Skin of body (tissue), 2 donors: ENCODE results near the gene VPS9D1. TPM values are rescaled to one million over a fixed set of nuclear protein-coding genes. Genes with fewer than 3 reads are reported as not detected.
A peak's percentile ranks its signal among the peaks of the same experiment; 100 is the strongest.
"Not testable (repeated sequence)": the region's sequence is repeated elsewhere in the genome, so short reads cannot be mapped to it uniquely, and the experiment has no call there.

Experiments used
- DNase-seq: peaks from one replicate; lab custom pipeline; 2025; lab: John Stamatoyannopoulos, UW
- total RNA-seq: library from RNA; depleted of rRNA; stranded (reverse); fragments of >200 nt; gene quantifications from one replicate; pipeline ENCODE4 v1.2.3, GENCODE V29; 2014

Gene VPS9D1
- total RNA-seq, 1 donor from 2014 or later, result 3.5 TPM

DNA sequence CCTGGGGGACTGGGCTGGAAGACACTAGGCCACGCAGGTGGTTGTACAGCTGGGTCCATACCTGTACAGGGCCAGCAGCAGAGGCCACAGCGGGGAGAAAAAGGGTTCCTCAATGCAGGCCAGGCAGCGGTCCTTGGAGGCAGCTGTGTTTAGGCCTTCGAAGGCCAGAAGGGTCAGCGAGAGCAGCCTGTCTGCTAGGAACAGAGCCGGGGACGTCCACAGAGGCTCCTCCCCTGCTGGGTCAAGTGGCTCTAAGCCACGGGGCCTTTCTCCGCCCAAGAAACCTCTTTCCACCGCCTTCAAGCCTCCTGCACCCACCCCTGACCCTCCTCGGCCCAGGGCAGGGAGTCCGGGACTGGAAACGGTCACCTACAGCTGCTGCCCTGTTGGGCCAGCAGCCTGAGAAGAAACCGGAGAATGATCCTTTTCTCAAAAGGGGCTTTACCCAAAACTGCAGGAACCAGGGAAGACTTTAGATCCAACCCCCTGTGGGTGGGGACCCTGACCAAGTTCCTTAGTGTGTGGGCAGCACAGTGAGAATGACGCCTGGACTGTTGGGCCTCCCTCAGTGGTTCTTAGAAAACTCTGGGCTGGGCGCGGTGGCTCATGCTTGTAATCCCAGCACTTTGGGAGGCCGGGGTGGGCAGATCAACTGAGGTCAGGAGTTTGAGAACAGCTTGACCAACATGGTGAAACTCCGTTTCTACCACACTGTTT, 10.8 kb downstream of the VPS9D1 start:
- no peak for DNase-seq

GRCh38 chr16:89709166-89709565, 11.5 kb downstream of the VPS9D1 start:
- DNase-seq, result no peak

DNA sequence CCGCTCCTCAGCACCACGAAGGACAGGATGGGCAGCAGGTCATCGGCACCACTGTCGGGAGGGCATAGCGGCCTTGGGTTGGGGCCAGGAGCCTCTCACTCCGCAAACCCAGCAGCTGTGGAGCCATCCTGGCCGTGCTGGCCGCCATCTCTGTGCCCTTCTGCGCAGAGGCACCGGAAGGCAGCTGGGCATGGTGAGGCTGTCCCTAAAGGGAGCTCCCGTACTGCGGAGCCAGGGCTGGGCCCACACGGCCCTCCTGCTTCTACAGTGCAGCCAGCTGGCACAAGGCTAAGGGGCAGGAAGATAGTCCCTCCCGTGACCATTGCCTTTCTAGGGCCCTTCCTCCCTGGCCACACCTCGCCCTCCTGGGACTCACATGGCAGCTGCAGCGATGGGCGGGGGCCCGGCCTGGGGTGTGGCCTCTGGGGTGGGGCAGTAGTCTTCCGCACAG, 12.2 kb downstream of the VPS9D1 start:
- DNase-seq, result no peak

GRCh38 chr16:89707695-89708094, 13.0 kb downstream of the VPS9D1 start:
- no peak for DNase-seq

GRCh38 chr16:89706518-89707260, 14.0 kb downstream of the VPS9D1 start:
- no peak for DNase-seq

GRCh38 chr16:89705006-89705405, 15.7 kb downstream of the VPS9D1 start:
- no peak for DNase-seq

- no peak for DNase-seq
Observed at GRCh38 chr16:89704281-89704680, 16.4 kb downstream of the VPS9D1 start.

DNA sequence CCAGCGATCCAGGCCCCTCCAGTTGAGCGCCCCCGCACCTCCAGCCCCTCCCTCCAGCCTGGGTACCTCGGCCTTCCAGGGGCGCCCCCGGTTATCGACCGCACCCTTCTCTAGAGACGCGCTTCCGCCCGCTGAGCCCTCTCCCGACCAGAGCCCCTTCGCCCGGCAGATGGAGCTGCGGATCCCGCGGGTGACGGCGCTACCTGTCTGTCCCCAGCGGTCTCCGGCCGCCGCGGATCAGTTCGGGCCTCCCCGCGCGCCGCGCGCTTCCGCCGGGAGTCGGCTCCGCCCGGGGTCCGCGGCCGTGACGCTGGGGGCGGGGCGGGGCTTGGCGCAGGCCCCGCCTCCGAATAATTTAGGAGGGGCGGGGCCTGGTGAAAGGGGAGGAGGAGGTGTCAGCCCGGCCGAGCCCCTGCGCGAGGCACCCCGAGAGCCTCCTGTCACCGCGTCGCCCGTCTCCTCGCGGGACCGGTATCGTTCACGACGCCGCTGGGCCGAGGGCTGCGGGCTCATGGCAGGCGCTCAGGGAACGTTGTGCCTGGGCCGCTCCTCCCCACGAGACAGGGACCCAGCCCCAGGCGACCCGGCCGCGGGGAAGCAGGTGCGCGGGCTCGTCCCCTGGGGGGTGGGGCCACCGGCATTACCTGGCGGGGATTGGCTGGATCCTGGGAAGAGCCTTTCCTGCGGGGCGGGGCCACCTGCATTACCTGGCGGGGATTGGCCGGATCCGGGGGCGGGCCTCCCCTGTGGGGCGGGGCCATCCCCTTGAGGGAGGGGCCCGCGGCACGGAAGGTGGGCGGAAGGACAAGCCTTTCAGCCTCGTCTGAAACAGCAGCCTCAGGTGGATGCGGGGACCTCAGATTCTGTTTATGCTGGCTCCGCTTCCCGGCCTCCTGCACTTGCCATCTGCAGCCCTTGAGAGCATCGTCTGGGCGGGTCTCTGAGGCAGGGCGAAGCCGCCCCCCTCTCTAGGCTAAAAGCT, 19.0 kb downstream of the VPS9D1 start, which contains the start of gene SPATA2L:
Gene SPATA2L (minus strand): TSS at position 281 of the 982 bp plus-strand sequence. CDS start 473 bp downstream, outside the sequence.
- peak; percentile 59 for DNase-seq

GRCh38 chr16:89700649-89701424, 19.9 kb downstream of the VPS9D1 start:
- DNase-seq, result no peak

DNA sequence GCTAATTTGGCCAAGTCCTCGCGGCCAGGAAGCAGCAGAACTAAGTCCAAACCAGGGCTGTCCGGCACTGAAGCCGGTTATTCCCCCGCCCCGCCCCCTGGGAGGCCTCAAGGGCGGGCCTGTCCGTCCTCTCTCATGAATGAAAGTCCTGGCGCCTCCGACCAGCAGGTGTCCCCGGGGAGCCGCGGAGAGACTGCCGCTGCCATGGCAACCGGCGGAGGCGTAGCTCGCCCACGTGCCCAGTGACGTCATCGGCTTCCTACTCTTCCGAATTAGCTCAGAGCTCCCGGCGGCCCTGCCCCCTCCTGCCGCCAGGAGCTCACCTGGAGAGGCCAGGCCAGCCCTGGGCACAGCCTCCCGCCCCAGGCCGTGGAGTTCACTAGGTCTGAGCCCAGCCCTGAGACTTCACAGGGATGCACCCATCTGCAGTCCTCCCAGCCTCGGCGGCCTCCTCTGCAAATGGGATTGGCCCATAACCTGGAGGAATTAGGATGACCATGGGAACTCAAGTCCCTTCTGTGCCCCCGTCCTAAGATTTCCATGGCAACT, 20.5 kb downstream of the VPS9D1 start:
- DNase-seq, result peak; percentile 77

DNA sequence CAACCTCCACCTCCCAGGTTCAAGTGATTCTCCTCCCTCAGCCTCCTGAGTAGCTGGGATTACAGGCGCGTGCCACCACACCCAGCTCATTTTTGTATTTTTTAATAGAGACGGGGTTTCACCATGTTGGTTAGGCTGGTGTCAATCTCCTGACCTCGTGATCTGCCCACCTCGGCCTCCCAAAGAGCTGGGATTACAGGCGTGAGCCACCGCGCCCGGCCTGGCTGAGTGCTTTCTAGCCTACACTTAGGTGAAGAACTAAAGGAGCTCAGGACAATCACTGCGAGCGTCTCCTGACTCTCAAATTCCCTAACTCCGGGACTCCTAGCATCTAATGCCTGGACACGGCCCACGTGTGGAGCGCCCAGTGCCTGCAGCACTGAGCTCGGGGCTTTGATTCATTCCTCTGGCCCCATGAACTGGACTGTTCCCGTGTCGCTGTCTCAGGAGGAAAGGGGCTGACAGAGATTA, 21.0 kb downstream of the VPS9D1 start:
- DNase-seq, result not testable (repeated sequence)

GRCh38 chr16:89698717-89699116, 22.0 kb downstream of the VPS9D1 start:
- DNase-seq, result not testable (repeated sequence)

GRCh38 chr16:89697616-89698331, 22.9 kb downstream of the VPS9D1 start:
- no peak for DNase-seq

DNA sequence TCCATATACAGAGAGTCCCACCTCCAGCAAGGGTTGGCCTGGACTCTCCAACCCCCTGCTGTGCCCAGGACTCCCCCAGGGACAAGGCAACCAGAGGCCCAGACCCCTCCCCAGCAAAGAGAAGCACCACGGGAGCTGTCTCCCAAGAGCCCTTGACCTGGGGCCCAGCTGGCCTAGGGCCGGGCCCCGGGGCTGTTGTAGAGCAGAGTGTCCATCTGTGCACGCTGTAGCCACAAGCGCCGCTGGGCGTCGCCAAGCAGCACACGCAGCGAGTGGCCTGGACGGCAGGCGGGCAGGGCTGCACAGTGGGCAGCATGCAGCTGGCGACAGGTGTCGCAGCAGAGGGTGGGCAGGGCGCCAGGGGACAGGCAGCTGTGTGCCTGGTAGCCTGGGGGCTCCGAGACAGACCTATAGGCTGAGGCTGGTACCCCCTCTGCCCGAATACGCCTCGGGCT, 23.5 kb downstream of the VPS9D1 start:
- DNase-seq, result no peak

DNA sequence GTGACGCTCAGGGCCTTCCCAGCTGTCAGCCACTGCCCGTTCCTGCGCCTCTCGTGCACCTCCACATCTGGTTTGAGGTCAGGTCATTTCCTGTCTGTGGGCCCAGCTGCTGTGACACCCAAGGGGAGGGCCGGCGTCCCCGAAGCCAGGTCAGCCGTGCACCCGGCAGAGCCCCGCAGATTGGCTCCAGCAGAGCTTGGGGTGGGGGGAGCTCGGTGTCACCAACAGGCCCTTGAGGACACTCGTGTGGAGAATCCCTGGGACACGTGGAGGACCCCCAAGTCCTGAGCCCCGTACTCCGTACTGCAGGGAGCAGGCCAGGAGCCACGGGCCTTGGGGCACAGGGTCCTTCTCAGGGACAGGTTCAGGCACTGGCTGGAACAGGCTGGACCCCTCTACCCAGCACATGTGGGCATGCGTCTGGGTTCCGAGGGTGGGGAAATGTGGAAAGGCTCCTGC, 24.0 kb downstream of the VPS9D1 start:
- DNase-seq, result no peak

- DNase-seq, result no peak
Observed at GRCh38 chr16:89695875-89696669, 24.6 kb downstream of the VPS9D1 start.

GRCh38 chr16:89695086-89695874, 25.4 kb downstream of the VPS9D1 start:
- no peak for DNase-seq

DNA sequence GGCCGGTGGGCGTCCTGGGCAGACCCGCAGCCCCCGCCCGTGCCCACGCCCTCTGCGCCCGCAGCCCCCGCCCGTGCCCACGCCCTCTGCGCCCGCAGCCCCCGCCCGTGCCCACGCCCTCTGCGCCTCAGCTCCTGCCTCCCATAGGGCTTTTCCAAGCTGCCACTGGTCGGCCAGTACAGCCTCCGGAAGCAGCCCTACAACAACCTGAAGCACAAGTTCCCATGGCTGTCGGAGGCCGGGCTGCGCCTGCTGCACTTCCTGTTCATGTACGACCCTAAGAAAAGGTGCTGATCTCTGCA, 26.0 kb downstream of the VPS9D1 start:
- DNase-seq, result not testable (repeated sequence)
